Colonic mucosa (tissue), 4 donors: ENCODE results near the gene NUDT12. TPM values are rescaled to one million over a fixed set of nuclear protein-coding genes. Genes with fewer than 3 reads are reported as not detected.

Experiments used
- DNase-seq: peaks from one replicate; pipeline ENCODE4 v3.0.0-alpha.2; 2020
- H3K27ac ChIP-seq: fragments of 200-600 bp; one replicate; pipeline ENCODE4 v1.8.0; 2021
- H3K27me3 ChIP-seq: fragments of 200-600 bp; one replicate; pipeline ENCODE4 v1.8.0; 2021
- H3K36me3 ChIP-seq: fragments of 200-600 bp; one replicate; pipeline ENCODE4 v1.8.0; 2021
- H3K4me1 ChIP-seq: fragments of 200-600 bp; one replicate; pipeline ENCODE4 v1.8.0; 2021; ENCODE audit warnings: mild to moderate bottlenecking
- H3K4me3 ChIP-seq: fragments of 200-600 bp; one replicate; pipeline ENCODE4 v1.8.0; 2021
- H3K9ac ChIP-seq, 2 donors: one replicate each; pipeline ENCODE4 v1.7.0; 2013; ENCODE audit warnings: control low read depth in 2 of 2, low read depth in 2 of 2, low read length in 2 of 2
- H3K9me3 ChIP-seq: fragments of 200-600 bp; one replicate; pipeline ENCODE4 v1.8.0; 2021
- intact Hi-C: fragments of 100-400 bp; cut with DNase I; formaldehyde crosslinking; loops from one replicate; pipeline ENCODE4 v1.14.1; 2022
- total RNA-seq, 2 donors: library from RNA; stranded (reverse); fragmentation: NEBNext Ultra II Directional in 1 of 2; extraction: Animal tissue kit (Norgen Biotek cat#: 25700) in 1 of 2; gene quantifications; one replicate each; pipeline ENCODE4 v1.2.1, GENCODE V29; 2021
- TF ChIP-seq, protein P1 (sequence below): fragments of 200-600 bp; IDR thresholded peaks from one replicate; pipeline ENCODE4 v1.8.0; 2022; ENCODE audit warnings: antibody characterized with exemption, mild to moderate bottlenecking
- donor health status: healthy.
- donor health status: DM: no; HTN: no; CAD: no.
- donor health status: DM: no; HTN: no; CAD: no.

The NUDT12 gene
- total RNA-seq, 2 donors from 2014 or later: 24.8 to 28.6 TPM

DNA sequence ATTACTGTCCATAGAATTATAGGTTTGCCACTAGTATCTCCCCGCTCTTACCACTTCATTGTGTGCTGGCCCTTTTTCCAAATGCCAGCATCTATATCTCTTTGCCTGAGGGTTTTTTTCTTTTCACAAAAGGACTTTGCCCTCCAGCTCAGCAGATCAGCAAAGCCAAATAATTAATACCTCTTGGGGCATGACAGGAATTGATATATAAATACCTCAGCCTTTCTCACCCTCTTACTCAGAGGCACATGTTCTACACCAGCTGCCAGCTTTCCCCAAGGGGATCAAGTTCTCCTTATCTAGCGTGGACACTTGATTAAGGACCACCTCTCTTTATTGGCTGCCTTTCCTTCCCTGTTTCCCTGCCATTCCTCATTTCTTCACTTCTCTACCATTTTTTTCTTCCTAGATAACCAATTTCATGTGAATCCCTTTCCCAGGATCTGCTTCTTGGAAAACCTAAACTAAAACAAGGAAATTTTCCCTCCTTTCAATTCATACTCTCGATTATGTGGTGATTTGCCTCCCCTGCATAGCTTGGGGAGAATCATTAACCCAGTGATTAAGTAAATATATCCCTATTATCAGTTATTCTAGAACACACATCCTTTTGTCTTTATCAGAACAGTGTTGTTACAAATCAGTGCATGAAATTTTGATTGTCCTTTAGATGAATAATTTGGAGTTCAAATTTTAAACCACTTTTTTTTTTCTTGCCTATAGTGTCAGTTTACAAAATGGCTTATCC is 6.9 kb upstream of the NUDT12 start:
- H3K4me3 ChIP-seq: no peak overlapping the region
- H3K27me3 ChIP-seq: no peaks in the 10 kb centered on the region
- intact Hi-C loops: no loop called here
- no peaks in the 10 kb centered on the region for H3K36me3 ChIP-seq
- TF ChIP-seq, protein P1, sequence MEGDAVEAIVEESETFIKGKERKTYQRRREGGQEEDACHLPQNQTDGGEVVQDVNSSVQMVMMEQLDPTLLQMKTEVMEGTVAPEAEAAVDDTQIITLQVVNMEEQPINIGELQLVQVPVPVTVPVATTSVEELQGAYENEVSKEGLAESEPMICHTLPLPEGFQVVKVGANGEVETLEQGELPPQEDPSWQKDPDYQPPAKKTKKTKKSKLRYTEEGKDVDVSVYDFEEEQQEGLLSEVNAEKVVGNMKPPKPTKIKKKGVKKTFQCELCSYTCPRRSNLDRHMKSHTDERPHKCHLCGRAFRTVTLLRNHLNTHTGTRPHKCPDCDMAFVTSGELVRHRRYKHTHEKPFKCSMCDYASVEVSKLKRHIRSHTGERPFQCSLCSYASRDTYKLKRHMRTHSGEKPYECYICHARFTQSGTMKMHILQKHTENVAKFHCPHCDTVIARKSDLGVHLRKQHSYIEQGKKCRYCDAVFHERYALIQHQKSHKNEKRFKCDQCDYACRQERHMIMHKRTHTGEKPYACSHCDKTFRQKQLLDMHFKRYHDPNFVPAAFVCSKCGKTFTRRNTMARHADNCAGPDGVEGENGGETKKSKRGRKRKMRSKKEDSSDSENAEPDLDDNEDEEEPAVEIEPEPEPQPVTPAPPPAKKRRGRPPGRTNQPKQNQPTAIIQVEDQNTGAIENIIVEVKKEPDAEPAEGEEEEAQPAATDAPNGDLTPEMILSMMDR: no peak
- no peaks in the 10 kb centered on the region for H3K9me3 ChIP-seq
- DNase-seq: no peak
- no peak overlapping the region for H3K27ac ChIP-seq
- no peak overlapping the region for H3K9ac ChIP-seq
- H3K4me1 ChIP-seq: no peaks in the 10 kb centered on the region

DNA sequence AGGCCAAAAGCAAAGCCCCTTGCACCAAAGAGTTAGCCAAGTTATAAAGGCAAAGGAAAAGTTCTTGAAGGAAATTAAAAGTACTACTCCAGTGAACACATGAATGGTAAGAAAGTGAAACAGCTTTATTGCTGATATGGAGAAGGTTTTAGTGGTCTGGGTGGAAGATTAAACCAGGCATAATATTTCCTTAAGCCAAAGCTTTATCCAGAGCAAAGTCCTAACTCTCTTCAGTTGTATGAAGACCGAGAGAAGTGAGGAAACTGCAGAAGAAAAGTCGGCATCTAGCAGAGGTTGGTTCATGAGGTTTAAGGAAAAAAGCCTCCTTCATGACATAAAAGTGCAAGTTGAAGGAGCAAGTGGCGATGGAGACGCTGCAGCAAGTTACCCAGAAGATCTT is 3.1 kb upstream of the NUDT12 start:
- TF ChIP-seq, protein P1: no peak
- intact Hi-C loops: no loop called here
- Histone ChIP-seq H3K9ac (peak overlapping the region in 1 of 2 donors; percentile 34), H3K27ac (peak overlapping the region; percentile 28), H3K9me3 (no peaks in the 10 kb centered on the region), H3K4me1 (no peaks in the 10 kb centered on the region), H3K36me3 (no peaks in the 10 kb centered on the region), H3K4me3 (no peak overlapping the region), H3K27me3 (no peaks in the 10 kb centered on the region)
- no peak for DNase-seq

DNA sequence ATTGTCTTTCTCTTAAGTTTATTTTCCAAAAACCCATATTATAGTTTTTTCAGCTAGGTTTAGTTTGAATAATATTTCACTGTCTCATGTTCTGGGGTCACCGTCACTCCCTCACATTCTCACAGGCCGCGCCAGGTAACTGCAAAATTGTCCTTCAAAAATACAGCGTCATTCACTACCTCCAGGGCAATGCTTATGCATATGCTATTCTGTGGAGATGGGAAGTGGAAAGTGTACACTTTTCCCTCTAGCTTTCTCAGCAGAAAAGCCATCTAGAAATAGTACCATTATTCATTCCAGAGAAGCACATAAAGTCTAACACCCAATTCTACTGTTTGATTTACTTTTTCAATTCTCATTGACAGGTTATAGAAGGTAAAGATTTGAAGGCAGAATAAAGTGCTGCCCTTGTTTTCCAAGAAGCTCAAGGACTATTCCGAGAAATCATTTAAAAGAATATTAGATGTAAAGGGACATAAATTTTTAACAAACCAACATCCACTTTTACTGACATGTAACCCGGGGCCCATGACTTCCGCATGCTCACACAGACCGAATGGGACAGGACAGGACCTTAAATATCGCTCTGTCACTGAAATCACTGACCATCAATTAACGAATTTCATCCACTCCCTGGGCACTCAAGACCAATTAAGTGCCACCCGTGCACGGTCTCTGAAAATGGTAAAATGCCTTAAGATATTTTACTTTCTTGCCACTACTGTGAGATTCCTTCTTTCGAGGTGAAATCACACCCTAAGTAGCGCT is 720 bp downstream of the NUDT12 start:
- Histone ChIP-seq H3K4me3 (peak overlapping the region; percentile 73), H3K27ac (peak overlapping the region; percentile 85), H3K27me3 (no peaks in the 10 kb centered on the region), H3K9me3 (no peaks in the 10 kb centered on the region), H3K36me3 (no peaks in the 10 kb centered on the region), H3K4me1 (no peaks in the 10 kb centered on the region), H3K9ac (peak overlapping the region; percentile 73 to 90)
- peak; percentile 42 for DNase-seq
- intact Hi-C loops: no loop called here
- TF ChIP-seq, protein P1: no peak

DNA sequence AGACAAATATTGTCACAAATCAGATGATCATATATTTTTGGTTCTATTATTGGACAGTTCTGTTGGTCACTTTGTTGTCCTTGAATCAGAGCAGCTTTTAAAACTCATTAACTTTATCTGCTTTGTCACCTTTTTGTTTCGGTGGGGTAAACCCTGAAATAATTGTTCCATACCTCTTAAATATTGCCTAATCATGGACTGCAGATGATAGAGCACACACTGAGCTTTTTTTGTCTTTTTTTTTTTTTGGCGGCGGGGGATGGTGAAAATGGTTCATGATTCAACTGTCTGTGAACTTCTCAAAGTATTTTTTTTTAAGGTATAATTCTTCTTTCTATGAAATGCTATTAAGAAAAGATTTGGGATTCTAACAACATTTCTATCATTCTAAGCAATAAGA is 1.8 kb downstream of the NUDT12 start:
- Histone ChIP-seq H3K9ac (no peak overlapping the region), H3K36me3 (no peaks in the 10 kb centered on the region), H3K4me1 (no peaks in the 10 kb centered on the region), H3K27me3 (no peaks in the 10 kb centered on the region), H3K27ac (no peak overlapping the region), H3K4me3 (no peak overlapping the region), H3K9me3 (no peaks in the 10 kb centered on the region)
- intact Hi-C loops: no loop called here
- TF ChIP-seq, protein P1: no peak
- DNase-seq: no peak

DNA sequence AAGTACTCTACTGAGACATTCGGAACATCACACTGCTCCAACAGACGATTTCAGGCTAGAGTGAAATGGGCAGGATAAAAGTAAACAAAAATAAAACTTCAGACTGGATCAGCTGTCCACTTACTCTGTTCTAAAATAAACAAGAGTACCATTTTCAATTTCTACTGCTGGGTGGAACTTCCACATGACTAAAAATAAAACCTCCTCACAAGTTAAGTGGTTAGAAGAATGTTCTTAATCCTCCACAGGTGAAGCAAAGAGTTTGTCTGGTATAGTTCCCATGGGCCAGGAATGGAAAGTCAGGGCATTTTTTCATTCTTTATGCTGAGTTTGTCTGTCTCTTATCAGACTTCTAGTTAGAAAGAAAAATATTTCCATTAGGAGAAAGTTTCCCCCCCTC is 15.7 kb downstream of the NUDT12 start:
- intact Hi-C loops: no loop called here
- Histone ChIP-seq H3K36me3 (no peaks in the 10 kb centered on the region), H3K4me3 (no peak overlapping the region), H3K27me3 (no peaks in the 10 kb centered on the region), H3K9me3 (no peaks in the 10 kb centered on the region), H3K9ac (no peak overlapping the region), H3K27ac (no peak overlapping the region), H3K4me1 (no peaks in the 10 kb centered on the region)
- TF ChIP-seq, protein P1: no peak
- no peak for DNase-seq
